Mucosa of gallbladder (tissue), 1 donor: ENCODE measurements around the gene NEU1. TPM values are rescaled to one million over a fixed set of nuclear protein-coding genes. Genes with fewer than 3 reads are reported as not detected.
"Not testable (repeated sequence)": the region's sequence is repeated elsewhere in the genome, so short reads cannot be mapped to it uniquely, and the experiment has no call there.

Source experiments
- DNase-seq: peaks from one replicate; pipeline ENCODE4 v3.0.0-alpha.2; 2020; ENCODE audit warnings: low spot score
- total RNA-seq: library from RNA; stranded (reverse); gene quantifications from one replicate; pipeline ENCODE4 v1.2.1, GENCODE V29; 2021
- donor health status: DM: no; HTN: no; CAD: no.

The NEU1 gene
- total RNA-seq, 1 donor from 2014 or later = 91.2 TPM

DNA sequence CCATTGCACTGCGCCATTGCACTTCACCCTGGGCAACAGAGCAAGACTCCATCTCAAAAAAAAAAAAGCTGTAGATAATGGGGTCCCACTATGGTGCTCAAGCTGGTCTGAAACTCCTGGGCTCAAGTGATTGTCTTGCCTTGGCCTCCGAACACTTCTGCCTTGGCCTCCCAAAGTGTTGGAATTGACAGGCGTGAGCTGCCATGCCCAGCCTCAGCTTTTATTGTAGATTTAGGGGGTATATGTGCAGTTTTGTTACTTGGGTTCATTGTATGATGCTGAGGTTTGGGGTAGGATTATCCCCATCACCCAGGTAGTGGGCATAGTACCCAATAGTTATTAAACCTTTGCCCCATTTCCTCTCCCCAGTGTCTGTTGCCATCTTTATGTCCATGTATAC lies 23.7 kb downstream of the NEU1 start:
- no peak for DNase-seq

DNA sequence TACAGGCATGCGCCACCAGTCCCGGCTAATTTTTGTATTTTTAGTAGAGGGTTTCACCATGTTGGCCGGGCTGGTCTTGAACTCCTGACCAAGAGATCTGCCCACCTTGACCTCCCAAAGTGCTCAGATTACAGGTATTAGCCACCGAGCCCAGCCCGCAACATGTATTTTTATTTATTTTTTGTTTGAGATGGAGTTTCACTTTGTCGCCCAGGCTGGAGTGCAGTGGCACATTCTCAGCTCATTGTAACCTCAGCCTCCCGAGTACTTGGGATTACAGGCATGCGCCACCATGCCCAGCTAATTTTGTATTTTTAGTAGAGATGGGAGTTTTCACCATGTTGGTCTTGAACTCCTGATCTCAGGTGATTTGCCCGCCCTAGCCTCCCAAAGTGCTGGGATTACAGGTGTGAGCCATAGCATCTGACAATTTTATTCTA lies 24.5 kb downstream of the NEU1 start:
- DNase-seq = not testable (repeated sequence)

GRCh38 chr6:31837369-31838113 lies 25.1 kb downstream of the NEU1 start:
- DNase-seq = no peak

DNA sequence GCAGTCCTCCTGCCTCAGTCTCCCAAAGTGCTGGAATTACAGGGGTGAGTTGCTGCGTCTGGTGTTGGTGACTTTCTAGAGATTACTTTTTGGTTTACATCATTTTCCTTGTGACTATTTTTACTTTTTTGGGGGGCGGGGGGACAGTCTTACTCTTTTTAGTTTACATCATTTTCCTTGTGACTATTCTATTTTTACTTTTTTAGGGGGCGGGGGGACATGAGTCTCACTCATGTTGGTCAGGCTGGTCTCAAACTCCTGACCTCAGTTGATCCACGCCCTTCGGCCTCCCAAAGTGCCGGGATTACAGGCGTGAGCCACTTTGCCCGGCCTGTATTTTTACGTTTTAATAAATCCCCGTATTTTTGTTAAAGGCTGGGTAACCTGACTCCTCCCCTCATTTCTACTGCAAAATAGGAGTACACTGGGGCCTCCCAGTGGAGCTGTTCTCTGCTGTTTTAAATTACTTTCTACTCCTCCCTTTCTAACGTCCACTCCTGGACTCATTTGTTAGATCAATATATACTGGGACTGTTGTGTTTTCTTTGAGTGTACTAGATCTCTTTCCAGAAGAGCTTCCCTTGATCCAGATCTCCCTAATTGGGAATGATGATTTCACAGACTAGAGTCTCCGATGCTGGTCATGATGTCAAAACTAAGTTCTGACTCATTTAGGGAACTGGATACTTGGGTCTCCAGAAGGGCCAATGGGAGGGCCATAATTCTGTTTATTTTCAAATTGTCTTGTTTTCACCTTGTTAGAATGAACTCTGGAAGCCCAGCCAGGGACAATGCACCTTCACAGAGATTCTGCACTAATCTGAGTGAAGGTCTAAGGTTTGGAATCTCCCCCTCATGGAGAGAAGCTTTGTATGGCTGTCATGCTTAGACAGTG lies 25.9 kb downstream of the NEU1 start:
- no peak for DNase-seq

DNA sequence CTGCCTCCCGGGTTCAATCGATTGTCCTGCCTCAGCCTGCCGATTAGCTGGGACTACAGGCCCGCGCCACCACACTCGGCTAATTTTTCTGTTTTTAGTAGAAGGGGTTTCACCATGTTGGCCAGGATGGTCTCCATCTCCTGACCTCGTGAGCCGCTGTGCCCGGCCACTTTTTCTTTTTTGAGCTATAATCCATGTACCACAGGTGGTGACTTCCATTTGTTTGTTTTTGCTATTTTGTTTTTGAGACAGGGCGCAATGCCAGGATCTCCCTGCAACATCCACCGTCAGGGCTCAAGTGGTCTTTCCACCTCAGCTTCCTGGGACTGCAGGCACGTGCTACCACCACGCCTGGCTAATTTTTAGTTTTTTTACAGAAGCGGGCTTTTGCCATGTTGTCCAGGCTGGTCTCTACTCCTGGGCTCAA lies 26.6 kb downstream of the NEU1 start:
- no peak for DNase-seq

- peak; percentile 91 for DNase-seq
Observed at GRCh38 chr6:31834367-31835250, 28.0 kb downstream of the NEU1 start.

DNA sequence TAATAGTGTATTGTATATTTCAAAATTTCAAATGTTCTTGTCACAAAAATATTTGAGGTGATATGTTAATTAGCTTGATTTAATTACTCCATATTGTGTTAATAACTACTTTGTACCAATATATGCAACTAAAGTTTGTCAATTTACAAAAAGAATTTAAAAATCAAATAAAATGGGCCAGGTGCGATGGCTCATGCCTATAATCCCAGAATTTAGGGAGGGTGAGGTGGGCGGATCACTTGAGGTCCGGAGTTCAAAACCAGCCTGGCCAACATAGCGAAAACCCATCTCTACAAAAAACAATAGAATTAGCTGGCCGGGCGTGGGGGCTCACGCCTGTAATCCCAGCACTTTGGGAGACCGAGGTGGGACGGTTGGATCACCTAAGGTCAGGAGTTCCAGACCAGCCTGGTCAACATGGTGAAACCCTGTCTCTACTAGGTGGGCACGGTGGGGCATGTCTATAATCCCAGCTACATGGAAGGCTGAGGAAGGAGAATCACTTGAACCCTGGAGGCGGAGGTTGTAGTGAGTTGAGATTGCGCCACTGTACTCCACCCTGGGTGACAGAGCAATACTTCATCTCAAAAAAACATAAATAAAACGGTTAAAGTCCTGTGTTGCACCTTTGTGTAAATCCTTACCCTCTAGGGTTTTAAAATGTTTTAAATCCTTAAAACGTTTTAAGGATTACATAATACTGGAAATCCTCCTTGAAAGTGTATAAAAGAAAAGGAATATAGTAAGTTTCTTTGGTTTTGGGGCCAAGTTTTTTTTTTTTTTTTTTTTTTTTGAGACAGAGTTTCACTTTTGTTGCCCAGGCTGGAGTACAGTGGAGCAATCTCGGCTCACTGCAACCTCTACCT lies 31.0 kb downstream of the NEU1 start:
- no peak for DNase-seq

DNA sequence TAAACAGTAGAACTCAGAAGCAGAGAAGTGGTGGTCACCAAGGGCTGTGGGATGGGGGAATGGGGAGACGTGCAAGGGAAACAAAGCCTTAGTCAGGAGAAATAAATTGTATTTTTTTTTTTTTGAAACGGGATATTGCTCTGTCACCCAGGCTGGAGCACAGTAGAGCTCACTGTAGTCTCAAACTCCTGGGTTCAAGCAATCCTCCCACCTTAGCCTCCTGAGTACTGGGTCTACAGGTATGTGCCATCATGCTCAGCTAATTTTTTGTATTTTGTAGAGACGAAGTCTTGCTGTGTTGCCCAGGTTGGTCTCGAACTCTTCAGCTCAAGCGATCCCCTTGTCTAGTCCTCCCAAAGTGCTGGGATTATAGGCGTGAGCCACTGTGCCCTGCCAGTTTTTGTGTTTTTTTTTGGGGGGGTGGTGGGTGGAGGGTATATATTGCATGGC lies 31.7 kb downstream of the NEU1 start:
- DNase-seq = no peak

DNA sequence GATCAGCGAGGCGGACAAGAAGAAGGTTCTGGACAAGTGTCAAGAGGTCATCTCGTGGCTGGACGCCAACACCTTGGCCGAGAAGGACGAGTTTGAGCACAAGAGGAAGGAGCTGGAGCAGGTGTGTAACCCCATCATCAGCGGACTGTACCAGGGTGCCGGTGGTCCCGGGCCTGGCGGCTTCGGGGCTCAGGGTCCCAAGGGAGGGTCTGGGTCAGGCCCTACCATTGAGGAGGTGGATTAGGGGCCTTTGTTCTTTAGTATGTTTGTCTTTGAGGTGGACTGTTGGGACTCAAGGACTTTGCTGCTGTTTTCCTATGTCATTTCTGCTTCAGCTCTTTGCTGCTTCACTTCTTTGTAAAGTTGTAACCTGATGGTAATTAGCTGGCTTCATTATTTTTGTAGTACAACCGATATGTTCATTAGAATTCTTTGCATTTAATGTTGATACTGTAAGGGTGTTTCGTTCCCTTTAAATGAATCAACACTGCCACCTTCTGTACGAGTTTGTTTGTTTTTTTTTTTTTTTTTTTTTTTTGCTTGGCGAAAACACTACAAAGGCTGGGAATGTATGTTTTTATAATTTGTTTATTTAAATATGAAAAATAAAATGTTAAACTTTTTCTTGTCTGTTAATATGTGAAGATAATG lies 32.9 kb downstream of the NEU1 start:
- no peak for DNase-seq

GRCh38 chr6:31827286-31828079 lies 35.1 kb downstream of the NEU1 start, which contains the start of gene HSPA1B:
Gene HSPA1B, plus strand, starts transcription at chr6:31827738. Its CDS starts 213 bp downstream, at chr6:31827951.
- peak; percentile 100 for DNase-seq

DNA sequence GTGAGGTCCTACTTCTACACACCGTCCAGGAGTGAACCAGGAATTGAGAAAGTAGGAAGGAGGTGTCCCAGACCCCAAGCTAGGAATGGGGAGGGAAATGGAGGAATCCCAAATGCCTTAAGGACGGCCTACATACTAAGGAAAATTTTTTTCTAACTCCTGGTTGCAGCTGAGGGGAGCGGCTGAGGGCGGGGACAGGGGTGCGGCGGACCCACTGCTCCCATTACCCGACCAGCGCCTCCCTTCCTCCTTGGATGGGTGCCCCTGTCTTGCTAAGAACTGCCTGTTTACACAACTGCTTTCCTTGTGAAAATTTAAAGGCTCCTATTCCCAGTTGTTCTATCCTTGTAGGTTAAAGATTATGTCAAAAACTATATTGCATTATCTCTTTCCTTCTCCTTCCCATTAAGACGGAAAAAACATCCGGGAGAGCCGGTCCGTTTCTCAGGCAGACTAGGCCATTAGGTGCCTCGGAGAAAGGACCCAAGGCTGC lies 35.8 kb downstream of the NEU1 start:
- DNase-seq = peak; percentile 88

DNA sequence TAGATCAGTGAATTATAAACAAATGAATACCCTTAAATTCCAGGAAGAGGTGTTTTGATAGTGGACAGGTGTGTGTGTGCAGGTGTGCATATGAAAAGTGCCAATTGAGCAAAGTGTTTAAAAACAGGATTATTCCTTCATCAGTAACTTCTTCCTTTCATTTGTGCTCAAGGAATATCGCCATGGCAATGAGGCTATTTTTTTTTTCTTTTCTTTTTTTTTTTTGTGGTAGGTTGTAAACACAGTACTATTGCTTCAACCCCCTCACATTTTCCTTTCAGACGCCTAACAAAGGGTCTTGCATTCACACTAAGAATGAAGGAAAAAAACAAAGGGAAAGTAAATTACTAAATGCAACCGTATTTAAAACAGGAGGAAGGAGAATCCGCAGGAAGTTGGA lies 37.1 kb downstream of the NEU1 start:
- DNase-seq = no peak

- not testable (repeated sequence) for DNase-seq
Observed at GRCh38 chr6:31823592-31824196, 38.9 kb downstream of the NEU1 start.

- DNase-seq = peak; percentile 91
Observed at GRCh38 chr6:31822036-31822821, 40.4 kb downstream of the NEU1 start.

DNA sequence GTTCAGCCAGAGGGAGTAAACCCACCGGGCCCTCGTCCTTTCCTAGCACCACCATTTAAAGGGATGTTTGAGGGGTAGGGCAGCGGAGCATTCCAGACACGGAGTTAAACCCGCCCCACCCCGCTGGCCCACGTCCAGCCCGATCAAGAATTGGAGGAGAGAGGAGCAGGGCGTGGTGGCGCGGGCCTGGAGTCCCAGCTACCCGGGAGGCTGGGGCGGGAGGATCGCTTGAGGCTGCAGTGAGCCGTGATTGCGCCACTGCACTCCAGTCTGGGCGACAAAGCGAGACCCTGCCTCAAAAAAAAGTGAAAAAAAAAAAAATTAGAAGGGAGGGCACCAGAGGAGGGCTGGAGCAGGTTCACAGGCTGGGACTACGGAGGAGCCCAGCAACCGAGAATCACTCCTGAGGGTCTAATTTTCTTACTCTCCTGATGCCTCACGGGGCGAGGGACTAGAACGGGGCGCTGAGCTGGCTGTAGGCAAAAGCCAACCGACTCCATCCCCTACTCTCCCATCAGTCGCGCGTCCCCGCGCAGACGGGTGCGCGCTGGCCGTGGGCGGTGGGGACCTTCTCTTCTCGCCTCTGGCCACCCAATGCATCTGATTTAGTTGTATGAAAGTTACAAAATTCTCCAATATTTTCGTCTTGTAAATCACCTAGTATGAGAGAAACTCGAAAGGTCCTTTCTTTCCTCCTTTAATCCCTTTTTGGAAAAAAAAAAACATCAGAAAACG lies 41.2 kb downstream of the NEU1 start:
- peak; percentile 63 for DNase-seq

DNA sequence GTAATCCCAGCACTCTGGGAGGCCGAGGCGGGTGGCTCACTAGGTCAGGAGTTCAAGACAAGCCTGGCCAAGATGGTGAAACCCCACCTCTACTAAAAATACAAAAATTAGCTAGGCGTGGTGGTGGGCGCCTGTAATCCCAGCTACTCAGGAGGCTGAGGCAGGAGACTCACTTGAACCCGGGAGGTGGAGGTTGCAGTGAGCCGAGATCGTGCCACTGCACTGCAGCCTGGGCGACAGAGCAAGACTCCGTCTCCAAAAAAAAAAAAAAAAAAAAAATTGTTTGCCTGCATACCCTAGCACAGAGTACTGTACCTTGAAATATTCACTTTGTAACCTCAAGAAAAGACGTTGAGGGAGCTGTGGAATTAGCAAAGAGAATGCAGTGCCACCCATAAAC lies 42.2 kb downstream of the NEU1 start:
- not testable (repeated sequence) for DNase-seq

DNA sequence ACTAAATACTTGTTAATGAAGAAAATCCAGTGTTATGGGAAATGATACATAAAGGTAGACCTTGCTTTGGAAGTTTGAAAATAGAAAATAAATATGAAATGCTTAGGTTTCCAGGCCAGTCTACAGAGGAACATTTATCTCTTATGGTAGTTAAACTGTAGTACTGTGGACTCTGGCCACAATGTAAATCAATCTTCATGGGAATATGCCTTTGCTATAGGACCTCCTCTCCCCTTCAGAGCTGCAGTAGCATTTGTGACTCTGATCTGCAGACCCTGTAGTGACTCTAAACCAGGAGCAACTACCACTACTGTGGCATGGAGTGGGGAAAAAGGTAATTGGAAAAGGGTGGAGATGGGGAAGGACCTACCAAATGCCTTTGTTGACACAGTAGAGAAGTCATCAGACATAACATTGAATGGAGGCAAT lies 42.7 kb downstream of the NEU1 start:
- DNase-seq = no peak
